ENCODE results near the gene FCHSD2. TPM values are rescaled to one million over a fixed set of nuclear protein-coding genes. Genes with fewer than 3 reads are reported as not detected.

Gene FCHSD2
- total and polyA plus RNA-seq, 2 experiments from 2014 or later = 9.1 to 19.8 TPM

- H4K20me1 ChIP-seq (ENCODE audit: insufficient read depth) = no peaks in the 10 kb centered on the region
- H3K9ac ChIP-seq = no peak overlapping the region
- H3F3A ChIP-seq (ENCODE audit: insufficient read depth) = no peaks in the 10 kb centered on the region
- no peak overlapping the region for H3K4me3 ChIP-seq
- no peaks in the 10 kb centered on the region for H3K36me3 ChIP-seq (ENCODE audit: low read depth)
- H3K4me1 ChIP-seq (ENCODE audit: insufficient read depth) = no peaks in the 10 kb centered on the region
- H3K27me3 ChIP-seq (replicated peaks; ENCODE audit: insufficient read depth) = no peaks in the 10 kb centered on the region
- 71 to 81% methylated on average over 4 of the region's 4 CpGs for WGBS, 2 experiments (ENCODE audit: low coverage in 1 of 2, low lambda C conversion rate in 2 of 2, missing lambda C conversion rate in 2 of 2)
- H3K27ac ChIP-seq = no peak overlapping the region
- TF ChIP-seq EZH2phosphoT487 (IDR thresholded peaks at IDR 0.05; ENCODE audit: insufficient read depth, low read depth) (no peak), EZH2 (IDR thresholded peaks at IDR 0.05; ENCODE audit: insufficient read depth, poor library complexity, severe bottlenecking) (no peak)
- H3K9me3 ChIP-seq (ENCODE audit: low read depth) = no peaks in the 10 kb centered on the region
- in situ Hi-C loops (cut with MboI) = loop anchor here (25.0 kb wide), 1 partner anchor 462 kb away; no protein-coding TSS in a partner anchor
- H2AFZ ChIP-seq = no peak overlapping the region
- no peak for DNase-seq
- no peak overlapping the region for H3K4me2 ChIP-seq (ENCODE audit: unreplicated experiment)
- no peaks in the 10 kb centered on the region for H3K9me2 ChIP-seq (ENCODE audit: insufficient read depth)
- H3K79me2 ChIP-seq (ENCODE audit: insufficient read depth) = no peaks in the 10 kb centered on the region
These were observed 316.5 kb downstream of the FCHSD2 start for GRCh38 chr11:72825661-72826060.

- H3K27me3 ChIP-seq (replicated peaks; ENCODE audit: insufficient read depth) = no peaks in the 10 kb centered on the region
- TF ChIP-seq EZH2 (IDR thresholded peaks at IDR 0.05; ENCODE audit: insufficient read depth, poor library complexity, severe bottlenecking) = no peak
- no peak for TF ChIP-seq EZH2phosphoT487 (IDR thresholded peaks at IDR 0.05; ENCODE audit: insufficient read depth, low read depth)
- H3K9me2 ChIP-seq (ENCODE audit: insufficient read depth) = no peaks in the 10 kb centered on the region
- WGBS, 2 experiments (ENCODE audit: low coverage in 1 of 2, low lambda C conversion rate in 2 of 2, missing lambda C conversion rate in 2 of 2) = 73 to 76% methylated on average over 13 to 15 of the region's 15 CpGs
- no peak overlapping the region for H3K4me2 ChIP-seq (ENCODE audit: unreplicated experiment)
- no peaks in the 10 kb centered on the region for H4K20me1 ChIP-seq (ENCODE audit: insufficient read depth)
- no peak for DNase-seq
- H3K4me3 ChIP-seq = no peak overlapping the region
- no peak overlapping the region for H3K27ac ChIP-seq
- in situ Hi-C loops (cut with MboI) = loop anchor here (25.0 kb wide), 1 partner anchor 462 kb away; no protein-coding TSS in a partner anchor
- H3K9ac ChIP-seq = no peak overlapping the region
- H3K4me1 ChIP-seq (ENCODE audit: insufficient read depth) = no peaks in the 10 kb centered on the region
- no peaks in the 10 kb centered on the region for H3K79me2 ChIP-seq (ENCODE audit: insufficient read depth)
- H3K36me3 ChIP-seq (ENCODE audit: low read depth) = no peaks in the 10 kb centered on the region; the same call in 1 of the 2 replicates
- H2AFZ ChIP-seq = no peak overlapping the region
- H3F3A ChIP-seq (ENCODE audit: insufficient read depth) = no peaks in the 10 kb centered on the region
- H3K9me3 ChIP-seq (ENCODE audit: low read depth) = no peaks in the 10 kb centered on the region
These were observed 317.2 kb downstream of the FCHSD2 start for GRCh38 chr11:72824811-72825505.

GRCh38 chr11:72824020-72824419 lies 318.1 kb downstream of the FCHSD2 start:
- TF ChIP-seq EZH2phosphoT487 (IDR thresholded peaks at IDR 0.05; ENCODE audit: insufficient read depth, low read depth) (no peak), EZH2 (IDR thresholded peaks at IDR 0.05; ENCODE audit: insufficient read depth, poor library complexity, severe bottlenecking) (no peak)

GRCh38 chr11:72823105-72823804 lies 318.9 kb downstream of the FCHSD2 start:
- H3K27ac ChIP-seq = no peak overlapping the region
- H3K4me3 ChIP-seq = no peak overlapping the region
- TF ChIP-seq EZH2phosphoT487 (IDR thresholded peaks at IDR 0.05; ENCODE audit: insufficient read depth, low read depth) (no peak), EZH2 (IDR thresholded peaks at IDR 0.05; ENCODE audit: insufficient read depth, poor library complexity, severe bottlenecking) (no peak)
- 88 to 90% methylated on average over 9 of the region's 9 CpGs for WGBS, 2 experiments (ENCODE audit: low coverage in 1 of 2, low lambda C conversion rate in 2 of 2, missing lambda C conversion rate in 2 of 2)
- H4K20me1 ChIP-seq (ENCODE audit: insufficient read depth) = no peaks in the 10 kb centered on the region
- H3K4me2 ChIP-seq (ENCODE audit: unreplicated experiment) = no peak overlapping the region
- no peaks in the 10 kb centered on the region; the same call in 1 of the 2 replicates for H3K36me3 ChIP-seq (ENCODE audit: low read depth)
- no peaks in the 10 kb centered on the region for H3K4me1 ChIP-seq (ENCODE audit: insufficient read depth)
- H3K79me2 ChIP-seq (ENCODE audit: insufficient read depth) = no peaks in the 10 kb centered on the region
- no peaks in the 10 kb centered on the region for H3K9me2 ChIP-seq (ENCODE audit: insufficient read depth)
- no peaks in the 10 kb centered on the region for H3K27me3 ChIP-seq (replicated peaks; ENCODE audit: insufficient read depth)
- no peaks in the 10 kb centered on the region for H3F3A ChIP-seq (ENCODE audit: insufficient read depth)
- DNase-seq = no peak
- no peak overlapping the region for H3K9ac ChIP-seq
- in situ Hi-C loops (cut with MboI) = no loop called here
- H3K9me3 ChIP-seq (ENCODE audit: low read depth) = no peaks in the 10 kb centered on the region
- no peak overlapping the region for H2AFZ ChIP-seq

More at GRCh38 chr11:72824020-72824419, 318.1 kb downstream of the FCHSD2 start:
- H2AFZ ChIP-seq = no peak overlapping the region
- H3K36me3 ChIP-seq (ENCODE audit: low read depth) = no peaks in the 10 kb centered on the region; the same call in 1 of the 2 replicates
- WGBS, 2 experiments (ENCODE audit: low coverage in 1 of 2, low lambda C conversion rate in 2 of 2, missing lambda C conversion rate in 2 of 2) = 77 to 82% methylated on average over 5 of the region's 7 CpGs
- no peaks in the 10 kb centered on the region for H3K9me2 ChIP-seq (ENCODE audit: insufficient read depth)
- no peaks in the 10 kb centered on the region for H4K20me1 ChIP-seq (ENCODE audit: insufficient read depth)
- H3K4me3 ChIP-seq = no peak overlapping the region
- H3K9me3 ChIP-seq (ENCODE audit: low read depth) = no peaks in the 10 kb centered on the region
- H3K27ac ChIP-seq = no peak overlapping the region
- no peak for DNase-seq
- no peaks in the 10 kb centered on the region for H3K27me3 ChIP-seq (replicated peaks; ENCODE audit: insufficient read depth)
- no peaks in the 10 kb centered on the region for H3K79me2 ChIP-seq (ENCODE audit: insufficient read depth)
- H3F3A ChIP-seq (ENCODE audit: insufficient read depth) = no peaks in the 10 kb centered on the region
- in situ Hi-C loops (cut with MboI) = no loop called here
- H3K9ac ChIP-seq = no peak overlapping the region
- H3K4me1 ChIP-seq (ENCODE audit: insufficient read depth) = no peaks in the 10 kb centered on the region
- no peak overlapping the region for H3K4me2 ChIP-seq (ENCODE audit: unreplicated experiment)

All from GM23248 (cell line).